Erythroblast (primary cell): Measurements from ENCODE around the gene TMEM181.

Source experiments
- GATA1 ChIP-seq: IDR thresholded peaks from 2 replicates; pipeline ENCODE4 v1.6.1; 2011; ENCODE audit warnings: low read depth, mild to moderate bottlenecking, control low read depth, low read length, moderate library complexity
- POLR2A ChIP-seq: IDR thresholded peaks from 2 replicates; pipeline ENCODE4 v1.6.1; 2011; ENCODE audit warnings: mild to moderate bottlenecking, low read length

GRCh38 chr6:158519761-158520160 is 40.1 kb upstream of the TMEM181 start:
- TF ChIP-seq POLR2A (no peak), GATA1 (no peak)
